ENCODE measurements around the gene NOVA2. TPM values are rescaled to one million over a fixed set of nuclear protein-coding genes. Genes with fewer than 3 reads are reported as not detected.

NOVA2 gene
- total RNA-seq, 1 donor from 2014 or later = 0.67 TPM

DNA sequence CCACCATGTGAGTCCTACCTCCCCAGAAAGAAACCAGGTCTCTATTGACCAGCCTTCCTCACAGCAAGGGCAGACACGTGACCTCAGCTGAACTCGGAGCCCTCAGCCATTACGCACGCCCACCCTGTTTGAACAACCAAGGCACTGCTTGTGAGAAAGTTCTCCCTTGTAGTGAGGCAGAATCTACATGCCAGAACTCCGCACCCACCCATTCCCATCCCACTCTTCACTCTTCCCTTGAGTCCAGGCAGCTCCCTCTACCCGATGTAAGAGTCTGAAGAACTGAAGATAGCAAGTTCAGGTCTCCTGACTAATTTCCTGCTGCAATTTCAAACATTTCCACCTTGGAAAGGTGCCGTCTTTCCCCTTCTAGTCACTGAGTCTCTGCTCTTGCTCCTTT lies 6.4 kb downstream of the NOVA2 start:
- DNase-seq (ENCODE audit: low spot score in 2 of 2, unreplicated experiment in 2 of 2) = no peak
- Mint-ChIP-seq H3K4me1 (no peaks in the 10 kb centered on the region), H3K36me3 (no peaks in the 10 kb centered on the region), H3K9me3 (no peaks in the 10 kb centered on the region), H3K4me3 (no peak overlapping the region), H3K27me3 (ENCODE audit: low read depth) (peaks cover 86% of the 10 kb centered on the region), H3K27ac (no peak overlapping the region)
- no peak for TF ChIP-seq CTCF (IDR thresholded peaks at IDR 0.05; ENCODE audit: unreplicated experiment)

DNA sequence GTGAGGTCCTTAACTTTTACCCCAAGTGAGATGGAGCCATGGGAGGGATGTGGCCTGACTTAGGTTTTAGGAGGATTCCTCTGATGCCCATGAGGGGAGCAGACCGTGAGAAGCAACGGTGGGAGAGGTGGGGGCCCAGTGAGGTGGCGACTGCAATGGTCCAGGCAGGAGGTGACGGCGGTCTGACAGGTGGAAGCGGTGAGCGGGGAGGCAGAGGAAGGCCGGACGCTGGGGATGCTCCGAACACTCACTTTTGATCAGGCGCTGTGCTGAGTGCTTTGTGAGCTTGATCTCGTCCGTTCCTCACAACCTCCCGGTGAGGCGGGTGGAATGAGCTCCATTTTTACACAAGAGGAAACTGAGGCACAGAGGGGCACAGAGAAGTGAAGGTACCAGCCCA lies 11.6 kb downstream of the NOVA2 start:
- Mint-ChIP-seq H3K9me3 (no peaks in the 10 kb centered on the region), H3K4me3 (no peak overlapping the region), H3K36me3 (no peaks in the 10 kb centered on the region)

GRCh38 chr19:45960595-45961235 lies 12.9 kb downstream of the NOVA2 start:
- H3K4me3 Mint-ChIP-seq = no peak overlapping the region
- DNase-seq (ENCODE audit: low spot score in 2 of 2, unreplicated experiment in 2 of 2) = no peak

More for the DNA sequence above, 11.6 kb downstream of the NOVA2 start:
- Mint-ChIP-seq H3K4me1 (peaks cover 1% of the 10 kb centered on the region), H3K27me3 (ENCODE audit: low read depth) (peaks cover 78% of the 10 kb centered on the region), H3K27ac (no peak overlapping the region)
- no peak for DNase-seq (ENCODE audit: low spot score in 2 of 2, unreplicated experiment in 2 of 2)
- TF ChIP-seq CTCF (IDR thresholded peaks at IDR 0.05; ENCODE audit: unreplicated experiment) = no peak

GRCh38 chr19:45959517-45960025 lies 14.1 kb downstream of the NOVA2 start:
- H3K4me3 Mint-ChIP-seq = no peak overlapping the region
- H3K27ac Mint-ChIP-seq = no peak overlapping the region

More at GRCh38 chr19:45960595-45961235, 12.9 kb downstream of the NOVA2 start:
- no peaks in the 10 kb centered on the region for H3K36me3 Mint-ChIP-seq
- no peak for TF ChIP-seq CTCF (IDR thresholded peaks at IDR 0.05; ENCODE audit: unreplicated experiment)
- H3K27ac Mint-ChIP-seq = no peak overlapping the region
- H3K9me3 Mint-ChIP-seq = no peaks in the 10 kb centered on the region
- peaks cover 75% of the 10 kb centered on the region for H3K27me3 Mint-ChIP-seq (ENCODE audit: low read depth)
- H3K4me1 Mint-ChIP-seq = peaks cover 1% of the 10 kb centered on the region

GRCh38 chr19:45958769-45959516 lies 14.7 kb downstream of the NOVA2 start:
- Mint-ChIP-seq H3K9me3 (no peaks in the 10 kb centered on the region), H3K4me1 (peaks cover 1% of the 10 kb centered on the region), H3K36me3 (no peaks in the 10 kb centered on the region), H3K4me3 (no peak overlapping the region), H3K27ac (no peak overlapping the region), H3K27me3 (ENCODE audit: low read depth) (peaks cover 73% of the 10 kb centered on the region)
- DNase-seq (ENCODE audit: low spot score in 2 of 2, unreplicated experiment in 2 of 2) = no peak
- TF ChIP-seq CTCF (IDR thresholded peaks at IDR 0.05; ENCODE audit: unreplicated experiment) = no peak

More at GRCh38 chr19:45959517-45960025, 14.1 kb downstream of the NOVA2 start:
- no peaks in the 10 kb centered on the region for H3K9me3 Mint-ChIP-seq
- peaks cover 1% of the 10 kb centered on the region for H3K4me1 Mint-ChIP-seq
- peaks cover 74% of the 10 kb centered on the region for H3K27me3 Mint-ChIP-seq (ENCODE audit: low read depth)
- TF ChIP-seq CTCF (IDR thresholded peaks at IDR 0.05; ENCODE audit: unreplicated experiment) = no peak
- DNase-seq (ENCODE audit: low spot score in 2 of 2, unreplicated experiment in 2 of 2) = no peak
- no peaks in the 10 kb centered on the region for H3K36me3 Mint-ChIP-seq

All from mesothelial cell of epicardium (in vitro differentiated cells).